ENCODE data around the gene TRMT1.

TRMT1 gene

DNA sequence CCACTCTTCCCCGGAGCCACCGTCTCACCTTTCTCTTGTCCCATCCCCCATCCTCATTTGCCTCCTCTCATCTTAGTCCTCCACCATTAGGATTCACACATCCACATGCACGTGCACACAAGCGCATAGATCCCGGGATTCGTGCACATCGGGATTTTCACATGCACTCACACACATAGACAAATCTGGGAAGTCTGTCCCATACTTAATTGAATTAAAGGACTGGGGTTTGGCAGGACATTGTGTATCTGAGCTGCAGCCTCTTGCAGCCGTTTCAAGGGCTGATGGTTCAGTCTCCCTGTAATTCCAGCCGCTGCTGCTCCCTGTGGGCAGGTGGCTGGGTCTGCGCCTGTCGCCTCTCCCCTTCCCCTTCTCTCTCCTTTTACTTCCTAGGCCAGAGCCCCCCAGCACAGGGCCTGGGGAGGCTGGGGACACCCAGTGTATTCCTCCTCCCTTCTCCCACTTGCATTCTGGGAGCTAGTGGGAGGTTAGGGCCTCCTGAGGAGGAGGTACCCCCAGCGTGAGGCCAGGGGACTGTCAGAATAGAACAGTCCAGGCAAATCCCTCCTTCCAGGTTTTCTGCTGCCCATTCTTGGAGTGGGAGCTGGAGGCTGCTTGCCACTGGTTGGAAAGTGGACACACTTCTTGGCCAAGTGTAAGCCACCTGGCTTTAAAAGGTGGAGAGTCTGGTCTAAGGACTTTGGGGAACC is 57.4 kb downstream of the TRMT1 start:
- Histone ChIP-seq H3K9me3 (replicated peaks; ENCODE audit: low read length) (no peaks in the 10 kb centered on the region), H3K36me3 (ENCODE audit: insufficient read depth, low read length) (no peaks in the 10 kb centered on the region), H3K4me3 (ENCODE audit: low read length) (no peak overlapping the region), H3K9ac (ENCODE audit: low read depth, low read length) (no peak overlapping the region), H3K4me2 (ENCODE audit: low read length) (no peak overlapping the region), H3K27me3 (ENCODE audit: control insufficient read depth, insufficient read depth, low read length) (no peaks in the 10 kb centered on the region), H3K4me1 (ENCODE audit: control insufficient read depth, insufficient read depth, low read length) (peaks cover 69% of the 10 kb centered on the region)

DNA sequence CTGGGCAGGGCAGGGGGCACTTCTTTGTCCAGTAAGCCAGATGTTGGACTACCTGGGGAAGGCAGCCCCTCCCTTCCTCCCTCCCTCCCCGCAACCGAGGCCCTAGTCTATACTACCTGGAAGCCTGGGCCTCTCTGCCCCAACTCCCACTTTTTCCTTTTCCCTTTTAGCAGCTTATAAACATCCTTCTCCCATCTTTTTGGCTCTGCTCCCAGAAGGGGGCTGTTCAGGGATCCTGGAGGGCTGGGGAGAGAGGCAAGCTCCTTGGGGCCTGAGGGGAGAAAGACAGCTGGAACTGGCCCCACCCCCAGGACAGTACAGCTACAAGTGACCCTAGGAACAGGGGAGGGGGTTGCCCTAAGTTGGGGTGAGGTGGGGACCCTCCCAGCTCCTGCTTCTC is 58.8 kb downstream of the TRMT1 start:
- H3K9ac ChIP-seq (ENCODE audit: low read depth, low read length) = no peak overlapping the region
- H3K9me3 ChIP-seq (replicated peaks; ENCODE audit: low read length) = no peaks in the 10 kb centered on the region
- H3K4me1 ChIP-seq (ENCODE audit: control insufficient read depth, insufficient read depth, low read length) = peaks cover 72% of the 10 kb centered on the region
- no peak overlapping the region for H3K4me3 ChIP-seq (ENCODE audit: low read length)
- peaks cover under 1% of the 10 kb centered on the region for H3K36me3 ChIP-seq (ENCODE audit: insufficient read depth, low read length)
- no peaks in the 10 kb centered on the region for H3K27me3 ChIP-seq (ENCODE audit: control insufficient read depth, insufficient read depth, low read length)
- no peak overlapping the region for H3K4me2 ChIP-seq (ENCODE audit: low read length)

DNA sequence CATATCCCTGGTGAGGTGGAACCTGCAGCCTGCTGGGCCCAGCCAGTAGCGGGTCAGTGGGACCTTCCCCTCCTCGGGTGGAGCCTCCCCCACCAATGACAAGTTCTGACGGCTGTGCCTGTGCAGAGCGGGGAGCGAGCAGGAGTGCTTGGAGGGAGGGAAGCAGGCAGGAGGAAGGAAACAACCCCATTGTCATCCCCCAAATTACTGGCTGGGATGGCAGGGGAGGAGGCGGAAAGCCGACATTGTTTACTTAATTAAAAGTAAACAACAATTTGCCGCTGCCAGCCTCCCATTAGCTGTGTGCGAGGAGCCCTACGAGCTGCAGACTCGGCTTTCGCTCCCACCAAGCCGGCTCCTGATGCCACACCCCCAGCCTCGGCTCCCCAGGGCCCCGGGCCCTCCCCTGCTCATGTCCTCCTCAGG is 59.4 kb downstream of the TRMT1 start:
- H3K4me2 ChIP-seq (ENCODE audit: low read length) = no peak overlapping the region
- H3K9me3 ChIP-seq (replicated peaks; ENCODE audit: low read length) = no peaks in the 10 kb centered on the region
- no peak overlapping the region for H3K4me3 ChIP-seq (ENCODE audit: low read length)
- H3K27me3 ChIP-seq (ENCODE audit: control insufficient read depth, insufficient read depth, low read length) = no peaks in the 10 kb centered on the region
- H3K4me1 ChIP-seq (ENCODE audit: control insufficient read depth, insufficient read depth, low read length) = peaks cover 78% of the 10 kb centered on the region
- no peak overlapping the region for H3K9ac ChIP-seq (ENCODE audit: low read depth, low read length)
- peaks cover 7% of the 10 kb centered on the region for H3K36me3 ChIP-seq (ENCODE audit: insufficient read depth, low read length)

DNA sequence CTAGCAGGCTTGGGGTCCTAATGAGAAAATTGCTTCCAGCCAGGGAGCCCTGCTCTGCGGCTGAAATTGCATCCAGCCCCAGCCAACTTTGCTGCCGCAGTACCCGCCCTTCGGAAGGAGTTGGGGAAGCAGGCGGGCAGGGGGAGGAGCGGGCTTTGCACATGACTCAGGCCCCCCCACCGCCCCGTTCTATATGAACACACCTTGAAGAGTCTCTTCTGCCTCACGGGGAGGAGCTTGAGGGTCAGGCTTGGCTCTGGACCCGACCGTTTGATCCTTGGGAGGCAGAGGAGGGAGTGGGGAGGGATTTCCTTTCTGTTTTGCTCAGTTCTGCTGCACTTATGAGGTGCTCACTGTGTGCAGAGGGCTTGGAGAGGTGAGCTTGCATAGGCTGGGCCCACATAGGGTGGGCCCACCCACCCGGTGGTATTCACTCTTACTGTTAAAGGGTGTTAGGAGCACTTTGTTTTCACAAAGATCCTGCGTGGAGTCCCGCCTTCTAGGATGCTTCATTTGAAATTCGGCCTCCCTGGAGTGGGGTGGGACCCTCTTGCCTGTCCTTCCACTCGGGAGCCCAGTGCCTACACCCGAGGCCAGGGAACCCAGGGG is 60.4 kb downstream of the TRMT1 start:
- H3K4me2 ChIP-seq (ENCODE audit: low read length) = peak overlapping the region; percentile 69
- peaks cover 7% of the 10 kb centered on the region for H3K36me3 ChIP-seq (ENCODE audit: insufficient read depth, low read length)
- H3K4me3 ChIP-seq (ENCODE audit: low read length) = peak overlapping the region; percentile 51
- H3K9me3 ChIP-seq (replicated peaks; ENCODE audit: low read length) = no peaks in the 10 kb centered on the region
- H3K4me1 ChIP-seq (ENCODE audit: control insufficient read depth, insufficient read depth, low read length) = peaks cover 80% of the 10 kb centered on the region
- no peaks in the 10 kb centered on the region for H3K27me3 ChIP-seq (ENCODE audit: control insufficient read depth, insufficient read depth, low read length)
- peak overlapping the region; percentile 78 for H3K9ac ChIP-seq (ENCODE audit: low read depth, low read length)

DNA sequence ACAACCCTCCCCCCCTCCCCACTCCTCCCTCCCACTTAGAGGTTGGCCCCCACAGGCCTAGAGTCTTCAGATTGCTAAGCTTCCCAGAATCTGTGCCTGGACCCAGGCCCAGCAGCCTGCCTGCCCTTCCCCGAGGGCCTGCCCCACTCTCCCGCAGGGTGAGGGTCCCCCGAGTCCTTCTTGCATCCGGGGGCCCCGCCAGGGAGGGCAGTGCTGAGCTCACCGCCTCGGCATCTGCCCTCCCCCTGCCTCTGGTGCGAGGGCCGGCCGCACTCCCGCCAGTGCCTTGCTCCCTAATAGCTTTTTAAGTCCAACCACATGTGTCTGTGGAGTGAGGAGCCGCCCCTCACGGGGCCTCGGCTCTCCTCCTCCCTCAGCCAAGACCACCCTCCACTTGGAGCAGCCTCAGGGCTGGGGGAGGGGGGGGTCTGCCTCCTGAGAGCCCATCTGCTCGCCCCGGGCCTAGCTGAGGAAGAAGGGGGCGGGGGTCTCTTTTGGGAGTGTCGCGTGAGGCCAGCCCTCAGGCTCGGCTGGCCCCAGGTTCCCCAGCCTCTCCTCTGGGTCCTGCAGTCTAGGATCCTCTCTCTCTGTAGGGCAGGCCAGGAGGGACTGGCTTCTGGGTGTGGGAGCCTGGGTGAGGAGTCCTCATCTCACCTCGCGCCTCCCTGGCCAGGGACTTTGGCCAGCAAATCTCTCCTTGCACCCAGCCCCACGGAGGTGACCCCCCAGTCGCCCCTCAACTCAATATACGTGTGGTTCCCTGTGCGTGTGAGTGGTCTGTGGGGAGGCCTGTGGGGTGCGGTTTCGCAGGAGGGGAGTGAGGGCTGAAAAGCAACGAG is 61.1 kb downstream of the TRMT1 start:
- peaks cover 7% of the 10 kb centered on the region for H3K36me3 ChIP-seq (ENCODE audit: insufficient read depth, low read length)
- H3K9me3 ChIP-seq (replicated peaks; ENCODE audit: low read length) = no peaks in the 10 kb centered on the region
- peaks cover 79% of the 10 kb centered on the region for H3K4me1 ChIP-seq (ENCODE audit: control insufficient read depth, insufficient read depth, low read length)
- peak overlapping the region; percentile 69 for H3K4me2 ChIP-seq (ENCODE audit: low read length)
- peak overlapping the region; percentile 51 for H3K4me3 ChIP-seq (ENCODE audit: low read length)
- H3K27me3 ChIP-seq (ENCODE audit: control insufficient read depth, insufficient read depth, low read length) = no peaks in the 10 kb centered on the region
- H3K9ac ChIP-seq (ENCODE audit: low read depth, low read length) = peak overlapping the region; percentile 78
